Activated CD4-positive, alpha-beta memory T cell treated with anti-CD3 and anti-CD28 coated beads for 36 hours (primary cell): ENCODE results near the gene LRTM1. TPM values are rescaled to one million over a fixed set of nuclear protein-coding genes. Genes with fewer than 3 reads are reported as not detected.

ENCODE experiments used
- CTCF ChIA-PET: fragments of 350-600 bp; sonication (Branson Sonifier 250); formaldehyde crosslinking; loops from one replicate; lab custom pipeline; 2021; ENCODE audit warnings: antibody characterized with exemption, inconsistent platforms; lab: Charles Lee
- POLR2A ChIA-PET: fragments of 350-600 bp; sonication (Branson Sonifier 250); formaldehyde crosslinking; loops from one replicate; lab custom pipeline; 2021; ENCODE audit warnings: antibody characterized with exemption; lab: Charles Lee
- DNase-seq: peaks from one replicate; pipeline ENCODE4 v3.0.0-alpha.2; 2020
- H3K27ac Mint-ChIP-seq: one replicate; pipeline ENCODE4 v1.8.0; 2021; ENCODE audit warnings: mixed read lengths
- H3K27me3 Mint-ChIP-seq: one replicate; pipeline ENCODE4 v1.8.0; 2021; ENCODE audit warnings: mixed read lengths
- H3K36me3 Mint-ChIP-seq: one replicate; pipeline ENCODE4 v1.8.0; 2021; ENCODE audit warnings: mixed read lengths
- H3K4me1 Mint-ChIP-seq: one replicate; pipeline ENCODE4 v1.8.0; 2021; ENCODE audit warnings: low read depth, mixed read lengths
- H3K4me3 Mint-ChIP-seq: one replicate; pipeline ENCODE4 v1.8.0; 2021; ENCODE audit warnings: mild to moderate bottlenecking, mixed read lengths
- H3K9me3 Mint-ChIP-seq: one replicate; pipeline ENCODE4 v1.8.0; 2021; ENCODE audit warnings: mixed read lengths
- intact Hi-C: fragments of 100-400 bp; cut with micrococcal nuclease; formaldehyde crosslinking; loops from one replicate; pipeline ENCODE4 v1.15.1; 2023
- total RNA-seq, 2 experiments: library from RNA; stranded (reverse); gene quantifications; one replicate each; pipeline ENCODE4 v1.2.3, GENCODE V29; 2021

Gene LRTM1
- total RNA-seq, 2 experiments from 2014 or later, result not detected

- no peak overlapping the region for H3K4me3 Mint-ChIP-seq
- intact Hi-C loops, result no loop called here
- no peaks in the 10 kb centered on the region for H3K36me3 Mint-ChIP-seq
- H3K27ac Mint-ChIP-seq, result no peak overlapping the region
- CTCF ChIA-PET, result no interaction called here
- H3K4me1 Mint-ChIP-seq, result no peaks in the 10 kb centered on the region
- no peak for DNase-seq
- POLR2A ChIA-PET, result no interaction called here
- H3K27me3 Mint-ChIP-seq, result no peaks in the 10 kb centered on the region
- H3K9me3 Mint-ChIP-seq, result no peaks in the 10 kb centered on the region
Measured at GRCh38 chr3:54957711-54958110, 29.9 kb upstream of the LRTM1 start.

- Mint-ChIP-seq H3K27ac (no peak overlapping the region), H3K27me3 (no peaks in the 10 kb centered on the region), H3K4me1 (no peaks in the 10 kb centered on the region), H3K4me3 (no peak overlapping the region), H3K36me3 (no peaks in the 10 kb centered on the region), H3K9me3 (no peaks in the 10 kb centered on the region)
- CTCF ChIA-PET, result no interaction called here
- no peak for DNase-seq
- intact Hi-C loops, result no loop called here
- POLR2A ChIA-PET, result no interaction called here
Measured at GRCh38 chr3:54955941-54956340, 28.1 kb upstream of the LRTM1 start.

- H3K36me3 Mint-ChIP-seq, result no peaks in the 10 kb centered on the region
- DNase-seq, result no peak
- H3K9me3 Mint-ChIP-seq, result no peaks in the 10 kb centered on the region
- no peaks in the 10 kb centered on the region for H3K27me3 Mint-ChIP-seq
- no peaks in the 10 kb centered on the region for H3K4me1 Mint-ChIP-seq
- no peak overlapping the region for H3K27ac Mint-ChIP-seq
- POLR2A ChIA-PET, result no interaction called here
- CTCF ChIA-PET, result no interaction called here
- intact Hi-C loops, result no loop called here
- no peak overlapping the region for H3K4me3 Mint-ChIP-seq
Measured at GRCh38 chr3:54955496-54955895, 27.6 kb upstream of the LRTM1 start.

- Mint-ChIP-seq H3K27ac (no peak overlapping the region), H3K4me3 (no peak overlapping the region), H3K4me1 (no peaks in the 10 kb centered on the region), H3K27me3 (no peaks in the 10 kb centered on the region), H3K36me3 (no peaks in the 10 kb centered on the region), H3K9me3 (no peaks in the 10 kb centered on the region)
- DNase-seq, result no peak
- POLR2A ChIA-PET, result no interaction called here
- CTCF ChIA-PET, result no interaction called here
- intact Hi-C loops, result no loop called here
Measured at GRCh38 chr3:54954521-54954920, 26.7 kb upstream of the LRTM1 start.

GRCh38 chr3:54954022-54954421 is 26.2 kb upstream of the LRTM1 start:
- no peak overlapping the region for H3K27ac Mint-ChIP-seq
- intact Hi-C loops, result no loop called here
- DNase-seq, result no peak
- no peaks in the 10 kb centered on the region for H3K27me3 Mint-ChIP-seq
- no peaks in the 10 kb centered on the region for H3K36me3 Mint-ChIP-seq
- POLR2A ChIA-PET, result no interaction called here
- no peaks in the 10 kb centered on the region for H3K9me3 Mint-ChIP-seq
- H3K4me1 Mint-ChIP-seq, result no peaks in the 10 kb centered on the region
- no peak overlapping the region for H3K4me3 Mint-ChIP-seq
- CTCF ChIA-PET, result no interaction called here

DNA sequence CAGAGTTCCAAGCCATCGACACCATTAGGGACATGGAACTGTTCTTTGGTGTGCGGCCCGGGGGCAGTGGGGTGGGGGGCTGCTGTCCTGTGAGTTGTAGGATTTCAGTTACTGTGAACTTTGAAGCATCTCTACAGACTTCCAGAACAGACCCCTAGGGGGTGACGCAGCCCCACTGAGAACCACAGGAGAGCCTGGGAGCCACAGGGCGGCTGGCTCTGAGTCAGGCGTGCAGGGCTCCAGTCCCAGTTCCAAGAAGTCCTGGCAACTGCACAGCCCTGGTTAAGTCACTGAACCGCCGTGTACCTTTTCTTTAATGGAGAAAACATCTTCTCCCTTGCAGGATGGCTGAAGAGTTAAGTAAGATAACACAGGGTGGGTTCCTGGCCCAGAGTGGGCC is 23.5 kb upstream of the LRTM1 start:
- H3K4me1 Mint-ChIP-seq, result no peaks in the 10 kb centered on the region
- H3K36me3 Mint-ChIP-seq, result no peaks in the 10 kb centered on the region
- intact Hi-C loops, result no loop called here
- no peak for DNase-seq
- CTCF ChIA-PET, result no interaction called here
- no peak overlapping the region for H3K4me3 Mint-ChIP-seq
- H3K9me3 Mint-ChIP-seq, result no peaks in the 10 kb centered on the region
- H3K27ac Mint-ChIP-seq, result no peak overlapping the region
- H3K27me3 Mint-ChIP-seq, result no peaks in the 10 kb centered on the region
- POLR2A ChIA-PET, result no interaction called here

DNA sequence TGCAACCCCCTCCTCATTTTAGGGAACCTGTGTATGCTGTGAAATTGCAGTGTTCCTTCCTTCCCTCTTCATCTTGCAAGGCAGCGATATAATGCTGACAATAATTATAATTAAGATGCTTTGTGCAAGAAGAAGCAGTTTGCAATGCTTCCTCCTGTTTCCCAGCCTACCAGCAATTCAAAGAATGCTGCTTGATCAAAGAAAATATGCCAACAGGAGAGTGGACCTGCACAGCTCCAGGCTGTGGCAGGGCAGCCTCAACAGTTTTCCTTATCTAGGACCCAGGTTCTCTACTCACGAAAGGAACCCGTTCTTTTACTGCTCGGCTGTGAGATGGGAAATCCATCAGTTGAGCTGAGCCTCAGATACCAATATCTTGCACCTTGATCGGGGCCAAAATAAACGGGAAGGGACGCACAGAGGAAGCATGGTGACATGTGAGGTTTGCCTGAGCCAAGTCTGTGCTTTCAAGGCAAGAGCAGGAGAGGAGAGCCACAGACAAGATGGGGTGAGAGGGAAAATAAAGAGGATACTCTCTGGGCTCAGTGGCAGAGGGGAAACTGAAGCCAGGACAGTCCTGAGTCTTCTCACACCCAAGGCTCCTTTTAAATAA is 22.6 kb upstream of the LRTM1 start:
- H3K9me3 Mint-ChIP-seq, result no peaks in the 10 kb centered on the region
- no peaks in the 10 kb centered on the region for H3K27me3 Mint-ChIP-seq
- CTCF ChIA-PET, result no interaction called here
- no peaks in the 10 kb centered on the region for H3K4me1 Mint-ChIP-seq
- intact Hi-C loops, result no loop called here
- no peak overlapping the region for H3K4me3 Mint-ChIP-seq
- no peak overlapping the region for H3K27ac Mint-ChIP-seq
- no peak for DNase-seq
- POLR2A ChIA-PET, result no interaction called here
- no peaks in the 10 kb centered on the region for H3K36me3 Mint-ChIP-seq

- H3K4me3 Mint-ChIP-seq, result no peak overlapping the region
- DNase-seq, result no peak
- no peaks in the 10 kb centered on the region for H3K36me3 Mint-ChIP-seq
- CTCF ChIA-PET, result no interaction called here
- H3K9me3 Mint-ChIP-seq, result no peaks in the 10 kb centered on the region
- intact Hi-C loops, result no loop called here
- no peaks in the 10 kb centered on the region for H3K27me3 Mint-ChIP-seq
- H3K27ac Mint-ChIP-seq, result no peak overlapping the region
- POLR2A ChIA-PET, result no interaction called here
- H3K4me1 Mint-ChIP-seq, result no peaks in the 10 kb centered on the region
Measured at GRCh38 chr3:54949491-54950044, 21.7 kb upstream of the LRTM1 start.

DNA sequence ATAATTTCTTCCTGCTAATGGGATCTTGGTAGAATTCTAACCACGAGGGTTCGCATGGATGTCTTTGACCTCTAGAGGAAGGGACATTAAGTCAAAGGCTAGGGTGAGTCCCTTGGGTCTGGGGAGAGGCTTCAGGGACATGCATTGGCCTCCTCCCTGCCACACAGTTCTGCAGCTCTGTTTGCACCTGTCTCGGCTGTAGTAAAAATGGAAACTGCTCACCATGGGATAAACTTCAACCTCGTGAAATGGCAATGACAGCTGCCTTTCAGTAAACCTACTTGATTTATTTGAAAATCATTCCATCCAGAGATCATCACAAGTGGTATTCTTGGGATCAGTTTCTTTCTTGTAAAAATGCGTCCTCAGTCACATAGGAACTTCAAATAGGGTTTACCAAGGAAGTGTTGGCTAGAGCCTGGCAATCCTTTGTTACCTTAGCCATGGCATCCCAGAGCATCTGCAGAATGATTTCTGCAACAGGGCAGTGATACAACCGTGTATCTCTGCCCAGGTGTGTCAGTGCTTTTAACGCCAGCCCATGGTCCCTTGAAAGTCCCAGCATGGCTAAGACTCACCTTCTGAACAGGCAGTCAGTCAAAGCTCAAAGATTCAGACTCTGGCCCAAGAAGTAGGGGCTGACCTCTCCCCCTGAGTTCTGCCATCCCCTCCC is 14.0 kb upstream of the LRTM1 start:
- H3K27ac Mint-ChIP-seq, result no peak overlapping the region
- H3K9me3 Mint-ChIP-seq, result no peaks in the 10 kb centered on the region
- no peaks in the 10 kb centered on the region for H3K27me3 Mint-ChIP-seq
- no peaks in the 10 kb centered on the region for H3K4me1 Mint-ChIP-seq
- CTCF ChIA-PET, result no interaction called here
- H3K4me3 Mint-ChIP-seq, result no peak overlapping the region
- no peaks in the 10 kb centered on the region for H3K36me3 Mint-ChIP-seq
- no peak for DNase-seq
- POLR2A ChIA-PET, result no interaction called here
- intact Hi-C loops, result no loop called here

DNA sequence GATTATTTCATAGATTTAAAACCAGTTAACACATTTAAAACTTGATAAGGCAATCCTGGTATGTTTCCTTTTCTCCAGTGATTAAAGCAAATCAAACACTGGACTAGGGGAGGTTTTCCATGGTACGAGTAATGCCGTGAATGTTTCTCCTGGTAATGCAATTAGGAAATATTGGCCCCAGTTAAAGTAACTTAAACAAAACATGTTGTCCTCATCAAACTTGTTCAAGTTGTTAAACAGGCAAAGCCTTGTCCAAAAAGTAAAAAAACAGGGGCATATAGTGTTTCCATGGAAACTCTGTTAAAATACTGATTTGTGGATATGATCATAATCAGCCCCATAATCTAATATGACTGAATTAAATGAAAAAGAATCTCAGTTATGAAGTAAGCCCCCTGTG is 13.1 kb upstream of the LRTM1 start:
- ChIA-PET CTCF (no interaction called here), POLR2A (no interaction called here)
- Mint-ChIP-seq H3K27me3 (no peaks in the 10 kb centered on the region), H3K36me3 (no peaks in the 10 kb centered on the region), H3K4me1 (no peaks in the 10 kb centered on the region), H3K4me3 (no peak overlapping the region), H3K9me3 (no peaks in the 10 kb centered on the region), H3K27ac (no peak overlapping the region)
- intact Hi-C loops, result no loop called here
- DNase-seq, result no peak

DNA sequence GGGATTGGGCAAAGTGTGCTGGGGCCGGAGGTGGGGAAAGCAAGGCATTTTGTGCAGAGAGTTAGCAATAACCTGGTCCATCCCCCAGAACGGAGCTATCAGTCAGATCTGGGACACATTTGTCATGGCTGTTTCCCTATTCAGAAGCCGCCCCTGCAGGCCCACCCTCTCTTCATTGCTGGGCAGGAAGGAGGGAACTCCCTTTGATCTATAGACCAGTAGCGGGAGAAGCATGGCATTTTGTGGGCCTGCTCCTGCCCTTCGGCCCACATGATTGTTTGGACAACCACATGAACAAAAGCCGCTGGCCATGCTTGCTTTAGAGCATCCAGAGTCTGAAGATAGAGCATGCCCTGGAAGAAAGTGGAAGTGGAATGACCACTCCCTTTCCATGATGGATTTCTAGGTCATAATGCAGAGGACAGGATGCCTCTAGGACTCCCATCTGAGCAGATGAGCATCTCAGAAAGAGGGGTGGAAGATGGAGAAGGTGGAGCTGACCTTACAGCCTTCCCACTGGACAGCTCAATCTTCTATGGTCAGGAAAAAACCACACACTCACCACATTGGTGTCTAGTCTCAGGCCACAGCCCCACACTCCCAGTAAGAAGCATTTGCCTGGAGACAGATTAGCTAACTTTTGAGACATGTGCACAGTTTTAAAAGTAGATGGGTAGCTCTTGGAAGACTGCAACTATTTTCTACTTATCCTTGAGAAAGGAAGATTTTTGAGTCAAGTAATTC is 11.9 kb upstream of the LRTM1 start:
- H3K4me3 Mint-ChIP-seq, result no peak overlapping the region
- intact Hi-C loops, result no loop called here
- H3K27me3 Mint-ChIP-seq, result no peaks in the 10 kb centered on the region
- POLR2A ChIA-PET, result no interaction called here
- H3K9me3 Mint-ChIP-seq, result no peaks in the 10 kb centered on the region
- CTCF ChIA-PET, result no interaction called here
- H3K4me1 Mint-ChIP-seq, result no peaks in the 10 kb centered on the region
- H3K27ac Mint-ChIP-seq, result no peak overlapping the region
- DNase-seq, result no peak
- H3K36me3 Mint-ChIP-seq, result no peaks in the 10 kb centered on the region

DNA sequence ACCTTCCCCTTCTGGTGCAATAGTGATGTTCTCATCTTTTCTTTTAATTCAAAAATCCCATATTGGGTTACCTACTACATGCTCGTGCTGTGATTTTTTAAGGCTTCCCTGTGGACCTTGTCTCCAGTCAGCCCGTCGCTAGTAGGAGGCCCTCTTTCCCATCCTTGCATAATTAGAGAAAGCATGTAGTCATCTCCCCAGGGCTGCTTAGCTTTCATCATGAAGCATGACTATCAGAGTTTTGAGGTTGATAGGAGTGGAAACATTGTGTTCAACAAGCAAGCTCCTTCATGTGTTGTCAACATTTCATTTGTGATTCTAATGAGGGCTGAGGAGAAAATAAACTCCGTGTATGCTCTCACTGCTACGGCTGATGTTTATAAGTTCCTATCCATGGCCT is 8.7 kb upstream of the LRTM1 start:
- no peak for DNase-seq
- POLR2A ChIA-PET, result no interaction called here

More for the DNA sequence above, 8.7 kb upstream of the LRTM1 start:
- no peaks in the 10 kb centered on the region for H3K9me3 Mint-ChIP-seq
- H3K27me3 Mint-ChIP-seq, result no peaks in the 10 kb centered on the region
- H3K4me3 Mint-ChIP-seq, result no peak overlapping the region
- CTCF ChIA-PET, result no interaction called here
- intact Hi-C loops, result no loop called here
- no peaks in the 10 kb centered on the region for H3K4me1 Mint-ChIP-seq
- H3K36me3 Mint-ChIP-seq, result no peaks in the 10 kb centered on the region
- no peak overlapping the region for H3K27ac Mint-ChIP-seq
